Loucy (cell line): Measurements from ENCODE around the gene SLC31A1.

ENCODE experiments used
- H2AFZ ChIP-seq: fragments of 200-600 bp; sonication (generic); 2 replicates; pipeline ENCODE4 v1.6.0; 2016; ENCODE audit warnings: antibody characterized with exemption, mild to moderate bottlenecking, low read length, moderate library complexity
- H3F3A ChIP-seq: fragments of 200-600 bp; 2 replicates; pipeline ENCODE4 v1.6.0; 2016; ENCODE audit warnings: antibody characterized with exemption, low read depth, mild to moderate bottlenecking
- H3K27me3 ChIP-seq: fragments of 200-600 bp; sonication (generic); 2 replicates; pipeline ENCODE4 v1.6.1; 2014; ENCODE audit warnings: low read length, mild to moderate bottlenecking; ENCODE audit not compliant: insufficient read depth, poor library complexity, severe bottlenecking
- H3K36me3 ChIP-seq: fragments of 200-600 bp; sonication (generic); 2 replicates; pipeline ENCODE4 v1.6.1; 2016; ENCODE audit warnings: low read length; ENCODE audit not compliant: insufficient read depth
- H3K4me1 ChIP-seq: fragments of 200-600 bp; sonication (generic); 2 replicates; pipeline ENCODE4 v1.5.1; 2014; ENCODE audit warnings: low read length, mild to moderate bottlenecking; ENCODE audit not compliant: insufficient read depth, poor library complexity, severe bottlenecking
- H3K4me2 ChIP-seq: fragments of 200-600 bp; sonication (generic); 2 replicates; pipeline ENCODE4 v1.6.0; 2014; ENCODE audit warnings: antibody characterized with exemption, low read length, low read depth, mild to moderate bottlenecking; ENCODE audit not compliant: poor library complexity, severe bottlenecking
- H3K4me3 ChIP-seq: fragments of 200-600 bp; sonication (generic); 2 replicates; pipeline ENCODE4 v1.5.1; 2014; ENCODE audit warnings: low read length, mild to moderate bottlenecking, mixed read lengths; ENCODE audit not compliant: poor library complexity, severe bottlenecking
- H3K79me2 ChIP-seq: fragments of 200-600 bp; sonication (generic); 2 replicates; pipeline ENCODE4 v1.6.1; 2014; ENCODE audit warnings: low read length; ENCODE audit not compliant: insufficient read depth
- H3K9ac ChIP-seq: fragments of 200-600 bp; sonication (generic); 2 replicates; pipeline ENCODE4 v1.6.0; 2014; ENCODE audit warnings: mild to moderate bottlenecking, low read depth, low read length, moderate library complexity; ENCODE audit not compliant: poor library complexity, severe bottlenecking
- H3K9me2 ChIP-seq: fragments of 200-600 bp; sonication (generic); replicated peaks from 2 replicates; pipeline ENCODE4 v1.6.1; 2016; ENCODE audit warnings: low read depth, low read length, mixed read lengths
- H3K9me3 ChIP-seq: fragments of 200-600 bp; sonication (generic); 2 replicates; pipeline ENCODE4 v1.6.1; 2014; ENCODE audit warnings: mild to moderate bottlenecking, antibody characterized with exemption, low read length, low read depth; ENCODE audit not compliant: insufficient read depth
- H4K20me1 ChIP-seq: fragments of 200-600 bp; sonication (generic); 2 replicates; pipeline ENCODE4 v1.6.0; 2014; ENCODE audit warnings: antibody characterized with exemption, low read length, mild to moderate bottlenecking; ENCODE audit not compliant: insufficient read depth, poor library complexity, severe bottlenecking
- CTCF ChIP-seq: fragments of 200-600 bp; sonication (generic); conservative IDR thresholded peaks from 2 replicates; pipeline ENCODE4 v1.5.1; 2014; ENCODE audit warnings: mild to moderate bottlenecking, antibody characterized with exemption, low read length
- EZH2phosphoT487 ChIP-seq: fragments of 200-600 bp; IDR thresholded peaks from 2 replicates; pipeline ENCODE4 v1.6.1; 2018; ENCODE audit warnings: antibody characterized with exemption, mild to moderate bottlenecking, moderate library complexity, borderline replicate concordance

The SLC31A1 gene

GRCh38 chr9:113216406-113216805 lies 4.9 kb upstream of the SLC31A1 start:
- Histone ChIP-seq H4K20me1 (peaks cover 22% of the 10 kb centered on the region), H2AFZ (no peak overlapping the region), H3K79me2 (peaks cover 72% of the 10 kb centered on the region), H3K36me3 (no peaks in the 10 kb centered on the region), H3K27me3 (no peaks in the 10 kb centered on the region), H3K9me3 (no peaks in the 10 kb centered on the region), H3K4me1 (peaks cover 17% of the 10 kb centered on the region), H3F3A (no peaks in the 10 kb centered on the region), H3K9me2 (no peaks in the 10 kb centered on the region), H3K4me2 (peak overlapping the region; percentile 41), H3K4me3 (no peak overlapping the region), H3K9ac (no peak overlapping the region)
- TF ChIP-seq EZH2phosphoT487 (no peak), CTCF (no peak)

- Histone ChIP-seq H3K9me2 (no peaks in the 10 kb centered on the region), H3K79me2 (peaks cover 76% of the 10 kb centered on the region), H4K20me1 (peaks cover 18% of the 10 kb centered on the region), H3K4me1 (peaks cover 38% of the 10 kb centered on the region), H3K27me3 (no peaks in the 10 kb centered on the region), H3K9ac (peak overlapping the region; percentile 89), H3K36me3 (no peaks in the 10 kb centered on the region), H3F3A (no peaks in the 10 kb centered on the region), H2AFZ (no peak overlapping the region), H3K4me2 (peak overlapping the region; percentile 72), H3K4me3 (peak overlapping the region; percentile 94), H3K9me3 (no peaks in the 10 kb centered on the region)
- TF ChIP-seq EZH2phosphoT487 (no peak), CTCF (no peak)
Observed at GRCh38 chr9:113219186-113219936, 2.0 kb upstream of the SLC31A1 start.

- no peaks in the 10 kb centered on the region for H3K27me3 ChIP-seq
- peak overlapping the region; percentile 94 for H3K4me3 ChIP-seq
- no peaks in the 10 kb centered on the region for H3K9me2 ChIP-seq
- H2AFZ ChIP-seq, result no peak overlapping the region
- no peak for TF ChIP-seq EZH2phosphoT487
- H3K79me2 ChIP-seq, result peaks cover 72% of the 10 kb centered on the region
- peaks cover 18% of the 10 kb centered on the region for H4K20me1 ChIP-seq
- peak overlapping the region; percentile 89 for H3K9ac ChIP-seq
- peaks cover 38% of the 10 kb centered on the region for H3K4me1 ChIP-seq
- no peaks in the 10 kb centered on the region for H3F3A ChIP-seq
- H3K36me3 ChIP-seq, result no peaks in the 10 kb centered on the region
- H3K4me2 ChIP-seq, result peak overlapping the region; percentile 72
- no peaks in the 10 kb centered on the region for H3K9me3 ChIP-seq
Observed at GRCh38 chr9:113219969-113220368, 1.4 kb upstream of the SLC31A1 start.
